Astrocyte of the hippocampus (primary cell): ENCODE measurements around the gene CFAP251.

Source experiments
- DNase-seq: peaks from one replicate; pipeline ENCODE4 v3.0.0; 2011; ENCODE audit warnings: low read depth, low spot score

Gene CFAP251

DNA sequence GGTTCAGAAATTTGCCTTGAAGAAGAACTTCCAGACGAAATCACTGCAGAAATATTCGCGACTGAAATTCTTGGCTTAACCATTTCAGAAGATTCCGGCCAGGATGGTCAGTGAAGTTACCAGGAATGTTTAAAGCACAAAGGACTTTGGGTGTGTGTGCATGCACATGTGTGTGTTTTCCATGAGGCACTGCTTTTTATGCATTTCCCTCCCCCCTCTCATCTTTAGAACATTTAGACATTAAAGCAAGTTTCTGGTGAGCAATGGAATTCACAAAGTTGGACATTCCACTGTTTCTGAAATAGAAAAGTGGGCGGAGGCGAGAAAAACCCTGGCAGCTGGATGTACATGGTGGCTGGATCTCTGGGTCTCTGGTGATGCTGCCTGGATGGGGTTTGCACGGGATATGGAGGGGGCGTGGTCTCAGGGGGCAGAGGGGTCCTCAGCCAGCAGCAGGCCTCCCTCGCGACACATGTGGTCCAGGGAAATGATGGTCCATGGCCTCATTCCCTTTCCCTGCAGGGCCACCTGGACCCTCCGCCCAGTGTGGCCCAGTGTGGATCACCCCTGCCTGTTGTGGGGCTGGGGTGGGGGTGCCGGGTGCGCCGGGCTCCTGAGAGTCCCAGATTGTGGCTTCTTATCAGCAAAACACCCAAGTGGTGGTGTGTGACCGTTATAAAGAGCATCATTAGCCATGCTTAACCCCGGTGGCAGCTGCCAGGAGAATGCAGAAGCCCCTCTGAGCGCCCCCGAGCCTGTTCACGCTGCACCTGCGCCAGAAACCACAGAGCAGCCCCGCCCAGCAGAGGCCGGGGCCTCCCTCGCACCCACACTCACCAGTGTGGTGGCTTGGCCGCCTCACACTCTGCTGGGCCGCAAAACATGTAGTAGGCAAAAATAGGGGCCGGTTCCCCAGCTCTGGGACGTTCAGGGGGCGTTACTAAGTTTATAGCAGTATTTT lies 85.5 kb downstream of the CFAP251 start:
- DNase-seq = peak; percentile 68

DNA sequence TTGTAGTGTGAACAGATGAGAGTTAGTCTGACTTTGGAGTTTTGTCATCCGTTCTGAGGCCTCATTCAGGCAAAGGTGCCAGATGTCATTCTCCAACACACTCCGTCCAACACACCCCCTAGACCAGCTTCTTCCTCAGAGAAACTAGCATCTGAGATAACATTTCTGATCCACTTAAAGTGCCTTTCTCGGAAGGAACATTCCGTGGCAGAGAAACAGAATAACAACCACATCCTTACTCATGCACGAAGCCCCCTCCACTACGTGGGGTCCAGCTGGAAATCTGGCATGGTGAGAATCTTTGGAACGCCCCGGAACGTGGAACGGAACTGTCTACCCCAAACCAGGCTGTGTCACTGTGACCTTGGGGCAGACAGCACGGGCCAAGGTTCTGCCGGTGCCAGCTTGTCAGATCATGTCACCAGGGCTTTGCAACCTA lies 86.3 kb downstream of the CFAP251 start:
- peak; percentile 46 for DNase-seq

- no peak for DNase-seq
Observed at GRCh38 chr12:122005252-122005776, 86.9 kb downstream of the CFAP251 start.

- no peak for DNase-seq
Observed at GRCh38 chr12:122006186-122006926, 88.0 kb downstream of the CFAP251 start.

DNA sequence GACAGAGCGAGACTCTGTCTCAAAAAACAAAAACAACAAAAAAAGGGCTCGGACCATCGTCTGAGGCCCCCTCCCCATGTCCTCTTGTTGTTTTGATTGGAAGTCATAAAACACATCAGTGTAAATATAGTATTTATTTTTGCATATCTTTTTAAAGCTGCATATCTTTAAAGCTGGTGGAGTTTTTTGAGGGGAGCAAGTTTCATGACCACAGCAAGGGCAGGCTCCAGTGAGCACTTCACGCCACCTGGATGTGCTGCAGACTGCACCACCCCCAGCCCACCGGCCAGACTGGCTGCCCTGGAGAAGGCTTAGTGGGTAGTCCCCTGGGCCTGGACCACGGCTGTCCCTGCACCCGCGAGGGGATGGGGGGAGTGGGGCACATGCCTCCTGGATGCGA lies 91.3 kb downstream of the CFAP251 start:
- DNase-seq = no peak

GRCh38 chr12:122012184-122012583 lies 93.8 kb downstream of the CFAP251 start:
- no peak for DNase-seq

GRCh38 chr12:122013136-122013535 lies 94.7 kb downstream of the CFAP251 start:
- no peak for DNase-seq

- DNase-seq = no peak
Observed at GRCh38 chr12:122013791-122014590, 95.6 kb downstream of the CFAP251 start.

DNA sequence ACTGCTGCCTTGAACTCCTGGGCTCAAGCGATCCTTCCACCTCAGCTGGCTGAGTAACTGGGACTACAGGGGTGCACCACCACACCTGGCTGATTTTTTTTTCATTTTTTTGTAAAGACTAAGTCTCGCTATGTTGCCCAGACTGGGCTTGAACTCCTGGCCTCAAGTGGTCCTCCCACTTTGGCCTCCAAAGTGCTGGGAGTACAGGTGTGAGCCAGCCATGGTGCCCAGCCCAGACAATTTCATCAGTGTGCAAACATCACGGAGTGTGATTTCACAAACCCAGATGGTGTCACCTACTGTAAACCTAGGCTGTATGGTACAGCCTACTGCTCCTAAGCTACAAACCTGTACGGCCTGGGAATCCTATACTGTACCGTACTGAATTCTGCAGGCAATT lies 96.4 kb downstream of the CFAP251 start:
- no peak for DNase-seq

- DNase-seq = no peak
Observed at GRCh38 chr12:122018457-122018856, 100.1 kb downstream of the CFAP251 start.

DNA sequence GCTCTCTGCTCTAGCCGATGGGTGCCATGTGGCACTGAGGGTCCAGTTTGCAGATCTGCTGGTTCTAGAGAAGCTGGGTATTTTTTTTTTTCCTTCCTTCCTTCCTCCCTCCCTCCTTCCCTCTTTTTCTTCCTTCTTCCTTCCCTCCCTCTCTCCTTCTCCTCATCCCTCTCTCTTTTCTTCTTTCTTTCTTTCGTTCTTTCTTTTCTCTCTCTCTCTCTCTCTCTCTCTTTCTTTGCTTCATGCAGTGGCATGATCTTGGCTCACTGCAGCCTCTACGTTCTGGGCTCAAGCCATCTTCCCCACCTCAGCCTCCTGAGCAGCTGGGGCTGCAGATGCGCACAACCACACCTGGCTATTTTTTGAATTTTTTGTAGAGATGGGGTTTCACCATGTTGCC lies 100.5 kb downstream of the CFAP251 start:
- no peak for DNase-seq

GRCh38 chr12:122020795-122021192 lies 102.4 kb downstream of the CFAP251 start:
- no peak for DNase-seq

- DNase-seq = peak; percentile 50
Observed at GRCh38 chr12:122021193-122021821, 102.9 kb downstream of the CFAP251 start.

GRCh38 chr12:122021822-122022392 lies 103.5 kb downstream of the CFAP251 start, which contains the start of gene BCL7A:
BCL7A (plus strand) TSS chr12:122021884; CDS start chr12:122022092, 208 bp downstream.
- DNase-seq = peak; percentile 88

DNA sequence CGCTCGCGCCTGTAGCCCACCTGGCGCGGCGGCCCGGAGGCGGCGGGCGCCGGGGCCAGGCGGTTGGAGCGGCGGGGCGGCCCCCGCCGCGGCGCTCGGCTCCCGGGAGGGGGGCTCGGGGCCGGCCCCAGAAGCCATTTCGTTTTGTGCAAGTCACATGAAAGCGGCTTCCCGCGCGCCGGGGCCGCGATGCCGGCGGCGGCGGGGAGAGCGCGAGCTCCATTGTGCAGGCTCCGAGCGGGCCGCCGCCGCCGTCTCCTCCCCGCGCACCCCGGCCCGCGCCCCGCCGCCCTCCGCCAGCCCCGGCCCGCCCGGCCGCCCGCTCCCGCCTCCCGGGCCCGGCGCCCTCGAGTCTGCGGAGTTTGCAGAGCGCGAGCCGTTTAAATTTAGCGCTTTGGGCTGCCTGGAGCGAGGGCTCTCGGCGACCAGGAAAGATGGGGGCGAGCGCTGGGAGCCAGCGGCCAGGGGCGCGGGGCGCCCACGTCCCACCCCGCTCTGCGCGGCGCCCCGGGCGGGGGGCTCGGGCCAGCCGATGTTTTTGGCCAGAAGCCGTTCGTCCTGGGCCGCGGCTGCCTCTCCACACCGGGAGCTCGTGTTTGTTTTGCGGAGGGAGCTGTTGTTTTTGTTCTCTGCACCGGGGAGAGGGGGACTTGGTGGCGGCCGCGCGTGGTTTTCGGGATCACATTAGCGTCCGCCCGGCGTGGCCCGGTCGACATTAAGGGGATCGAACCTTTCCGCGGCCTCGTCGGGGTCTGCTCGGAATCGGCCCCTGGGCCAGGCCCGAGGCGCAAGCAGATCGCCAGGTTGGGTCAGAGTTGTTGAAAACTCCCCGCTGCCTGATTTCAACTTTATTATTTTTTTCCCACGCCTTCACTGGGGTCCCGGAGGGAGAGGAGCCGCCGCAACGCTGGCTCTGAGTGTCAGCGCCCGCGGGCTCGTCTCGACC lies 104.3 kb downstream of the CFAP251 start:
- peak; percentile 64 for DNase-seq

DNA sequence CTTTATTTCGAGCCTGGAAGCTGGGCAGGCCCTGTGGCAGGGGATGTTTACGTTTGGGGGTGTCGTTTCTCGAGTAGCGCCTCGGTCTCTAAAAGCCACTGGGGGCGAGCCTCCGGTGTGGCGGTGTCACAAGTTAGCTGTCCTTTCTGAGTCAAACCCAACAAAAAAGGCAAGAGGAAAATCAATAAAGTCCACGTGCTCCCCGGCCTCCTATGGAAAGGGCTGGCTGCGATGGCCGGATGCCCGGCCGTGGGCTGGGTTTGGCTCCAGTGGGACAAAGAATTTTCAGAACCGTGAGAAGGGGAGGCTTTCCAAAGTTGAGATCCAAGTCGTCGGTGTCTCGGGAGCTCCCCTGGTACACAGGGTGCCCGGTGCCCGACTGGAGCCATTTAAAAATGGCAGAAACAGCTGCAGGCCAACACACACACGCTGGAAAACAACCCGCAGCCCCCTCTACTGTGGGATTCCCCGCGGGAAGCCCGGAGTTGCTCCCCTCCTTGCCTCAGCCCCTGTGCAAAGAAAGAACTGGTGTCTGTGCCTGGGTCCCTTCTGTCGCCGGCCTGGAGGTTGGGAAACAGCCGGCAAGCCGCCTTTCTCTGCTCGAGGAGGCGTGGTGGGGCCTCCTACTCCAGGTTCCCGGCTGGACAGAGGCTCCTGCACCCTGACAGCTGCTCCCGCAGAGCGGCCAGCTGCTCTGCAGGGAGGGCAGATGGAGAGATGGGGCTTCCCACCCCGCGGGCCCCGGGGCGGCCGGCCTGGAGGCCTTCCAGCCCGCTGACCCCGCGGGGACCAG lies 105.1 kb downstream of the CFAP251 start:
- DNase-seq = peak; percentile 81

DNA sequence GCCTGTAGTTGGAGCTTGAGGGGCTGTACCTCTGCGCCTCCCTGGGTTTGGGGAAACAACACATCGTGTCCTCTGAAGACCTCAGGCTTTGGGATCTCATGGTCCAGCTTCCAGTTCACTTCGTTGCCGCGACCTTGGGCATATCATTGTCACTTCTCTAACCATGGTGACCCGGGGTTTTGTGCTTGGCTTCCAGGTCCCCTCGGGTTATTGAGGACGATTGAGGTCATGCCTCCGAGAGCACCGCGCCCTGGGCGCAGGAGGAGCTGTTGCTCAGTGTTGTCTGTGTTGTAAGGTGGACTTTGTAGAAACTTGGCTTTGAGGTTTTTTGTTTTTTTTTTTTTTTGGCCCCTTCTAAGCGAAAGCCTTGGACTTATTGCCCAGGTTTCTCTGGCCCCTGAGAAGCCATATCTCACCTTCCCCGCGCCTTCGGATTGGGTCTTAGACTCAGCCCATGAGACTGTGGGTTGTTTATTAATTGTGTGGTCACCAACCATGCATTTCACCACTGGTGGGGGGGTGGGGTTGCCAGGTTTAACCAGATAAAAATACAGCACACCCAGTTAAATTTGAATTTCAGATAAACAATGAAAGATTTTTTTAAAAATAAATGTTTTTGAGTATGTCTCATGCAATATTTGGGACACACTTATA lies 105.9 kb downstream of the CFAP251 start:
- no peak for DNase-seq

GRCh38 chr12:122026706-122027333 lies 108.4 kb downstream of the CFAP251 start:
- DNase-seq = no peak
